ENCODE measurements around the gene ALAS1.

ALAS1 gene

DNA sequence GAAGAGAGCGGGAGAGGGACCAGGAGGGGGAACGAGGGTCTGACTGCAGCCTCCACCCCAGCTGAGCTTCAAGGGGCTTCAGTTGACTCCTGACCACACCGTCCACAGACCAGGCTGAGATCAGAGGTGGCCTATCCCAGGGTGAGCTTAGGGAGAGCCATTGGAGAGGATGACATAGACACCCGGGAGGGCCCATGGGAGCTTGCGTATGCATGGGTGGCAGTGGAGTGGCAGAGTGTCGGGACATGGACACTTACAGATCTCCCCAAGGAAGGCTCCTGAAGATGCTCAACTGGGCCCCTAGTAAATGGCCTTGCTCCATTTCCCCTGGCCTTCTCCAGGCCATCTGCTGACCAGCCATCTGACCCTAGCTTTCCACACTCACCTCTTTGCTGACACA lies 12.6 kb upstream of the ALAS1 start:
- no peak for DNase-seq (ENCODE audit: low spot score)
- H3K27ac ChIP-seq = no peak overlapping the region
- TF ChIP-seq, protein P1, sequence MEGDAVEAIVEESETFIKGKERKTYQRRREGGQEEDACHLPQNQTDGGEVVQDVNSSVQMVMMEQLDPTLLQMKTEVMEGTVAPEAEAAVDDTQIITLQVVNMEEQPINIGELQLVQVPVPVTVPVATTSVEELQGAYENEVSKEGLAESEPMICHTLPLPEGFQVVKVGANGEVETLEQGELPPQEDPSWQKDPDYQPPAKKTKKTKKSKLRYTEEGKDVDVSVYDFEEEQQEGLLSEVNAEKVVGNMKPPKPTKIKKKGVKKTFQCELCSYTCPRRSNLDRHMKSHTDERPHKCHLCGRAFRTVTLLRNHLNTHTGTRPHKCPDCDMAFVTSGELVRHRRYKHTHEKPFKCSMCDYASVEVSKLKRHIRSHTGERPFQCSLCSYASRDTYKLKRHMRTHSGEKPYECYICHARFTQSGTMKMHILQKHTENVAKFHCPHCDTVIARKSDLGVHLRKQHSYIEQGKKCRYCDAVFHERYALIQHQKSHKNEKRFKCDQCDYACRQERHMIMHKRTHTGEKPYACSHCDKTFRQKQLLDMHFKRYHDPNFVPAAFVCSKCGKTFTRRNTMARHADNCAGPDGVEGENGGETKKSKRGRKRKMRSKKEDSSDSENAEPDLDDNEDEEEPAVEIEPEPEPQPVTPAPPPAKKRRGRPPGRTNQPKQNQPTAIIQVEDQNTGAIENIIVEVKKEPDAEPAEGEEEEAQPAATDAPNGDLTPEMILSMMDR (IDR thresholded peaks at IDR 0.05) = no peak
- H3K4me3 ChIP-seq = no peak overlapping the region

DNA sequence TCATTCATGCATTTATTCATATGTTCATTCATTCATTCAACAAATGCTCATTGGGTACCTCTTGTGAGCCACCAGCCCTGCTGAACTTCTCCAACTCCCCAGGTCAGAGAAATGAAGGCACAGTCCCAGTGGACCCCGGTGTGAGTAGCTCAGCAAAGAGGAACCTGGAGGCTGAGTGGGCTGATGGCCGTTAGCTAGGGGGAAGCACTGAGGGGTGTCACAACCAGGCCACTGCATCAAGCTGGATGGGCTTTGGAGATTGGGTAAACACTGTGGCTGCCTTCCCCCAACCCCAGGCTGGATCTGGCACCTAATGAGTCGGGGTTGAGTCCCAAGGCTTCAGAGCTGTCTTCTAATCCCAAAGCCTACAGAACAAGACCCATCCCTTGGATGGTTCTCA lies 12.1 kb upstream of the ALAS1 start:
- H3K4me3 ChIP-seq = no peak overlapping the region
- TF ChIP-seq, protein P1 (IDR thresholded peaks at IDR 0.05) = no peak
- no peak for DNase-seq (ENCODE audit: low spot score)
- no peak overlapping the region for H3K27ac ChIP-seq

DNA sequence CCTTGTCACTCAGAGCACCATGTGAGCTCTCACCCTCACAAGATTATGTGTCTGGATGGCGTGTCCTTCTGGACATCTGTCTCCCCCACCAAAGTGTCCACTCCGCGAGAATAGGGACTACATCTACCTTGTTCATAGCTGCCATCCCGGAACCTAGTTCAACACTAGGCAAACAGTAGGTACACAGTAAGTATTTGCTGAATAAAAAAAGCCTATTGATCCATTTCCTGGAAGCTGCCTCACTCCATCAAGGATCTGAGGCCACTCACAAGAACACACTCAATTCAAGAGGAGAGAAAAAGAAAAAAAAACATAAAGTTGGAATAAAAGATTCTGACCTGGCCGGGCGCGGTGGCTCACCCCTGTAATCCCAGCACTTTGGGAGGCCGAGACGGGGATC lies 11.2 kb upstream of the ALAS1 start:
- H3K4me3 ChIP-seq = no peak overlapping the region
- no peak overlapping the region for H3K27ac ChIP-seq
- TF ChIP-seq, protein P1 (IDR thresholded peaks at IDR 0.05) = no peak
- no peak for DNase-seq (ENCODE audit: low spot score)

DNA sequence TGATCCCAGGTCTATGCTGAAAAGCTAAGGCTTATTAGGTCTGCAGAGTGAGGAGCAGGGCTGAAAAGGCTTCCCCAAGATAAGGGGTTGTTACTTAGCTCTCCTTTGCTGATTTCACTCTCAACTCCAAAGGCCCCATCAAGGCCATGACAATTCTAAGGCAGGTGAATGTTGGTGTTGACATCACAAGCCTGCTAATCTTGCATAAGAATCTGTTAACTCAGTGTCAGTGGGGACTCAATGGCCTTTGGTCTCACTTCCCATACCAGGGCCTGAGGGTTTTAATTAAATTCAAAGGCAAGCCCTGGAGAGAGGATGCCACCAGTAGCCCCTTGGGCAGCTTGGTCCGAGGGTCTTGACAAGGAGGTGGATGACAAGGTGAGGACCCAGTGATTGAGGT lies 9.4 kb upstream of the ALAS1 start:
- Histone ChIP-seq H3K4me3 (no peak overlapping the region), H3K27ac (no peak overlapping the region)
- TF ChIP-seq, protein P1 (IDR thresholded peaks at IDR 0.05) = no peak
- DNase-seq (ENCODE audit: low spot score) = no peak

DNA sequence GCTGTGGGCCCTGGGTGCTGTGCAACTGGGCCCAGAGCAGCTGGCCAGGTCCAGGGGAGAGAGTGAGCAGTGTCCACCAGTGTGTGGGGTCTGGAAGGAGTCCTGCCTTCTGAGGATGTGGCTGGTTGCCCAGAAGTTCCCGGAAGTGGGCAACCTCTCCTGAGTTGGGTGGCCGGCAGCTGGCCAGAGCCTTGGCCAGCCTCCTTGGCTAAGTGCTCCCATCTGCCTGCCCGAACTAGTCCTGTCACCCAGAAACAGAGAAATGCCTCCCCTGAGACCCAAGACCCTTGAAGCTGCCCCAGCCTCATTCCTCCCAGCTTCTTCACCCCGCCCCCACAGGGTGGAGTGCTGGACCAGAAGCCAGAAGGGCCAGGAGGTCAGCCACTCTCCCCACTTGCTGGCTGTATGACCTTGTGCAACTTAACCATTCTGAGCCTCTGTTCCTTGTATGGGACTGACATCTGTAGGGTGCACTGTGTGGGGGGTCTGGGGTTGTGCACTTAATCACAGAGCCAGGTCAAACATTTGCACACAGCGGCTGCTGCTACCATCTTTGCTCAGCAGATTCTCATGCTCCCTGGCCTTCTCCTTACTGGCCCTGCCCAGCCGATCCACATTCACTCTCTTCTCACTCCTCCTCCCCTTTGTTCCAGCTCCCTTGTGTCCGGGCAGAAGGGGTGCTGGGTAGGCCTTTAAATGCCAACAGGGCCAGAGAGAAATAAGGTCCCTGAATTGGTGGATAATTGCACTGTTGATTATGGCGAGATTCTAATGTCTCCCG lies 7.5 kb upstream of the ALAS1 start:
- peak overlapping the region; percentile 36 to 73 for H3K27ac ChIP-seq
- DNase-seq (ENCODE audit: low spot score) = no peak

DNA sequence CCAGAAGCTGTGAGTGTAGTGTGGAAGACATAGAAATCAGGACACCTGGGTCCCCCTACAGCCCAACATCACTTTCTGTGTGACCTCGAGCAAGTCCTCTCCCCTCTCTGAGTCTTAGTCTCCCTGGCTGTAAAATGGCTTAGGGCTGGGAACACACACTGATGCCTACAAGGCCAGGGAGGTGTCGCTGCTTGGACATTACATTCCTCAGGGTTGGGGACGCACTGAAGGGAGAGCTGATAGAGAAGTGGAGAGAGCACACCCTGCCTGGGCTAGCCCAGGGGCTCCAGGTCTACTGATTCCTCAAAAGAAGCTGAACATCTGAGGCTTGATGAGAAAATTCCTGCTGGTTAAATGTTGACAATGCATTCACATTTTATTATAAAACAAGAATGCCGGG lies 6.3 kb upstream of the ALAS1 start:
- TF ChIP-seq, protein P1 (IDR thresholded peaks at IDR 0.05) = no peak
- no peak for DNase-seq (ENCODE audit: low spot score)
- H3K4me3 ChIP-seq = no peak overlapping the region
- no peak overlapping the region for H3K27ac ChIP-seq

More for the DNA sequence above, 7.5 kb upstream of the ALAS1 start:
- H3K4me3 ChIP-seq = no peak overlapping the region
- TF ChIP-seq, protein P1 (IDR thresholded peaks at IDR 0.05) = no peak

DNA sequence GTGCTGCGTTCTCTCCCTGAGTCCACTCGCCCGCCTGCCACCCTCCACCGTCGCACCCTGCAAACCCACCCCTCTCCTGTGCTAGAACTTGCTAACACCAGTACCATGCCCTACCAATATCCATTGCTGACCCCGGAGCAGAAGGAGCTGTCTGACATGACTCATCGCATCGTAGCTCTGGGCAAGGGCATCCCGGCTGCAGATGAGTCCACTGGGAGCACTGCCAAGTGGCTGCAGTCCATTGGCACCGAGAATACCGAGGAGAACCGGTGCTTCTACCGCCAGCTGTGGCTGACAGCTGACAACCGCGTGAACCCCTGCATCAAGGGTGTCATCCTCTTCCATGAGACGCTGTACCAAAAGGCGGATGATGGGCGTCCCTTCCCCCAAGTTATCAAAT lies 4.9 kb upstream of the ALAS1 start:
- no peak overlapping the region for H3K27ac ChIP-seq
- TF ChIP-seq, protein P1 (IDR thresholded peaks at IDR 0.05) = no peak
- H3K4me3 ChIP-seq = no peak overlapping the region
- DNase-seq (ENCODE audit: low spot score) = no peak

All from coronary artery (tissue), 2 donors.